ENCODE results near the gene RUNX2.

- TF ChIP-seq POLR2A (IDR thresholded peaks at IDR 0.05) (no peak), CTCF (IDR thresholded peaks at IDR 0.05 in 4 of 5, conservative IDR thresholded peaks at IDR 0.05 in 1 of 5) (no peak)
Measured at GRCh38 chr6:45323656-45324224, 4.4 kb upstream of the RUNX2 start.

Measured in gastrocnemius medialis (tissue), 4 donors.